Fibroblast of lung (primary cell): ENCODE measurements around the gene CPSF4L. TPM values are rescaled to one million over a fixed set of nuclear protein-coding genes. Genes with fewer than 3 reads are reported as not detected.
A peak's percentile ranks its signal among the peaks of the same experiment; 100 is the strongest.
"Not testable (repeated sequence)": the region's sequence is repeated elsewhere in the genome, so short reads cannot be mapped to it uniquely, and the experiment has no call there.

Experiments used
- DNase-seq, 2 donors: peaks; one replicate each; pipeline versions ENCODE4 v3.0.0 to v3.0.0-alpha.2; 2010; ENCODE audit warnings: low read depth in 2 of 2
- H2AFZ ChIP-seq: 2 replicates; pipeline ENCODE4 v1.5.1; 2012; ENCODE audit warnings: low read length, control low read depth, inconsistent platforms
- H3K27ac ChIP-seq: 2 replicates; pipeline ENCODE4 v1.5.1; 2011; ENCODE audit warnings: low read length, control low read depth; ENCODE audit not compliant: insufficient read depth
- H3K27me3 ChIP-seq: 2 replicates; pipeline ENCODE4 v1.5.1; 2011; ENCODE audit warnings: mild to moderate bottlenecking, low read length; ENCODE audit not compliant: control insufficient read depth, insufficient read depth
- H3K36me3 ChIP-seq: 2 replicates; pipeline ENCODE4 v1.5.1; 2011; ENCODE audit warnings: low read length; ENCODE audit not compliant: control insufficient read depth, insufficient read depth
- H3K4me1 ChIP-seq: 2 replicates; pipeline ENCODE4 v1.5.1; 2011; ENCODE audit warnings: low read length; ENCODE audit not compliant: control insufficient read depth, insufficient read depth; ENCODE audit errors: extremely low read depth
- H3K4me2 ChIP-seq: 2 replicates; pipeline ENCODE4 v1.5.1; 2011; ENCODE audit warnings: low read length, control low read depth; ENCODE audit not compliant: insufficient read depth; ENCODE audit errors: extremely low read depth
- H3K4me3 ChIP-seq, 4 experiments: fragments of 200-600 bp in 1 of 4; sonication (generic) in 1 of 4; replicated peaks in 1 of 4; 2 replicates each; pipeline ENCODE4 v1.5.1; 2011 to 2016; ENCODE audit warnings: low read length in 4 of 4, low read depth in 3 of 4, mild to moderate bottlenecking in 3 of 4, control low read depth in 2 of 4, inconsistent platforms in 1 of 4, mixed read lengths in 1 of 4; ENCODE audit not compliant: insufficient read depth in 1 of 4; ENCODE audit errors: control extremely low read depth in 1 of 4
- H3K79me2 ChIP-seq: 2 replicates; pipeline ENCODE4 v1.5.1; 2012; ENCODE audit warnings: mild to moderate bottlenecking, low read length, inconsistent platforms; ENCODE audit not compliant: control insufficient read depth, insufficient read depth
- H3K9ac ChIP-seq: 2 replicates; pipeline ENCODE4 v1.5.1; 2011; ENCODE audit warnings: mild to moderate bottlenecking, low read length, control low read depth; ENCODE audit not compliant: insufficient read depth
- H3K9me3 ChIP-seq: 2 replicates; pipeline ENCODE4 v1.5.1; 2012; ENCODE audit warnings: low read depth, low read length; ENCODE audit not compliant: control insufficient read depth, insufficient read depth
- H4K20me1 ChIP-seq: 2 replicates; pipeline ENCODE4 v1.5.1; 2011; ENCODE audit warnings: low read length; ENCODE audit not compliant: control insufficient read depth, insufficient read depth; ENCODE audit errors: extremely low read depth
- EZH2 ChIP-seq: IDR thresholded peaks from 2 replicates; pipeline ENCODE4 v1.5.1; 2012; ENCODE audit warnings: low read length, control low read depth, mild to moderate bottlenecking; ENCODE audit errors: missing control alignments
- polyA minus RNA-seq: library from RNA; depleted of rRNA, polyadenylated mRNA; stranded (reverse); fragments of >200 nt; gene quantifications from 2 replicates; pipeline ENCODE4 v1.2.3, GENCODE V29; 2011; ENCODE audit warnings: low replicate concordance
- polyA plus RNA-seq, 2 donors: library from polyadenylated mRNA; depleted of rRNA in 1 of 2; stranded (reverse) in 1 of 2; unstranded in 1 of 2; fragments of >200 nt; gene quantifications; 2 replicates each; pipeline ENCODE4 v1.2.1, GENCODE V29; 2011 to 2012; ENCODE audit warnings: missing spikeins in 1 of 2
- total RNA-seq: library from RNA; depleted of rRNA; stranded (reverse); fragments of >200 nt; gene quantifications from 2 replicates; pipeline ENCODE4 v1.2.1, GENCODE V29; 2014
- TF ChIP-seq, protein P1 (sequence below), 2 donors: IDR thresholded peaks in 1 of 2; conservative IDR thresholded peaks in 1 of 2; 1 replicate in 1 of 2; 2 replicates in 1 of 2; pipeline ENCODE4 v1.5.1; 2011 to 2012; ENCODE audit warnings: low read length in 2 of 2, control low read depth in 1 of 2, inconsistent platforms in 1 of 2, low read depth in 1 of 2, mild to moderate bottlenecking in 1 of 2

The CPSF4L gene, protein sequence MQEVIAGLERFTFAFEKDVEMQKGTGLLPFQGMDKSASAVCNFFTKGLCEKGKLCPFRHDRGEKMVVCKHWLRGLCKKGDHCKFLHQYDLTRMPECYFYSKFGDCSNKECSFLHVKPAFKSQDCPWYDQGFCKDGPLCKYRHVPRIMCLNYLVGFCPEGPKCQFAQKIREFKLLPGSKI
- total RNA-seq (0.26 TPM in 1 of 2 replicates, not detected in the other), polyA plus RNA-seq (not detected in 2 replicates), polyA minus RNA-seq (not detected in 2 replicates)
- polyA plus RNA-seq (2012): not detected in 2 replicates

DNA sequence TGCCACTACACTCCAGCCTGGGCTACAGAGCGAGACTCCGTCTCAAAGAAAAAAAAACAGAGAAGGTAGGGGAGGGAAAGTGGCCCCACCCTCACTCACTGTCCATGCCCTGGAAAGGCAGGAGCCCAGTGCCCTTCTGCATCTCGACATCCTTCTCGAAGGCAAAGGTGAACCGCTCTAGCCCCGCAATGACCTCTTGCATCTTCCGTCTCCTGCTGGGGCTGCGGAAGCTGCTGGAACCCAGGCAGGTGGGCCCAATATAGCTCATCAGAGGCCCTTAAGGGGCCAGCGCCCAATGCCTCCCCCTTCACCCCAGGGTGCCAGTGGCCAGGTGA is at the start of gene CPSF4L:
CPSF4L (minus strand) TSS at position 264 of the 335 bp plus-strand sequence; CDS start at position 202, 62 bp downstream.
- no peak within 1 kb of the TSS for H2AFZ ChIP-seq
- no peak within 1 kb of the TSS for H3K4me2 ChIP-seq
- no peak for DNase-seq
- no peak within 1 kb of the TSS for H3K4me3 ChIP-seq
- no peak within 1 kb of the TSS for H3K9ac ChIP-seq
- no peaks in the 10 kb centered on the region for H3K27me3 ChIP-seq
- no peaks in the 10 kb centered on the region for H3K9me3 ChIP-seq
- no peaks in the 10 kb centered on the region for H3K4me1 ChIP-seq
- H3K27ac ChIP-seq: no peak within 1 kb of the TSS
- TF ChIP-seq, protein P1, sequence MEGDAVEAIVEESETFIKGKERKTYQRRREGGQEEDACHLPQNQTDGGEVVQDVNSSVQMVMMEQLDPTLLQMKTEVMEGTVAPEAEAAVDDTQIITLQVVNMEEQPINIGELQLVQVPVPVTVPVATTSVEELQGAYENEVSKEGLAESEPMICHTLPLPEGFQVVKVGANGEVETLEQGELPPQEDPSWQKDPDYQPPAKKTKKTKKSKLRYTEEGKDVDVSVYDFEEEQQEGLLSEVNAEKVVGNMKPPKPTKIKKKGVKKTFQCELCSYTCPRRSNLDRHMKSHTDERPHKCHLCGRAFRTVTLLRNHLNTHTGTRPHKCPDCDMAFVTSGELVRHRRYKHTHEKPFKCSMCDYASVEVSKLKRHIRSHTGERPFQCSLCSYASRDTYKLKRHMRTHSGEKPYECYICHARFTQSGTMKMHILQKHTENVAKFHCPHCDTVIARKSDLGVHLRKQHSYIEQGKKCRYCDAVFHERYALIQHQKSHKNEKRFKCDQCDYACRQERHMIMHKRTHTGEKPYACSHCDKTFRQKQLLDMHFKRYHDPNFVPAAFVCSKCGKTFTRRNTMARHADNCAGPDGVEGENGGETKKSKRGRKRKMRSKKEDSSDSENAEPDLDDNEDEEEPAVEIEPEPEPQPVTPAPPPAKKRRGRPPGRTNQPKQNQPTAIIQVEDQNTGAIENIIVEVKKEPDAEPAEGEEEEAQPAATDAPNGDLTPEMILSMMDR (conservative IDR thresholded peaks at IDR 0.05 in 1 of 2, IDR thresholded peaks at IDR 0.05 in 1 of 2; ENCODE audit: low read depth in 1 of 2, low read length in 2 of 2): no peak
- TF ChIP-seq EZH2: no peak
- H3K36me3 ChIP-seq: no peaks in the 10 kb centered on the region
- no peaks in the 10 kb centered on the region for H4K20me1 ChIP-seq
- no peaks in the 10 kb centered on the region for H3K79me2 ChIP-seq

DNA sequence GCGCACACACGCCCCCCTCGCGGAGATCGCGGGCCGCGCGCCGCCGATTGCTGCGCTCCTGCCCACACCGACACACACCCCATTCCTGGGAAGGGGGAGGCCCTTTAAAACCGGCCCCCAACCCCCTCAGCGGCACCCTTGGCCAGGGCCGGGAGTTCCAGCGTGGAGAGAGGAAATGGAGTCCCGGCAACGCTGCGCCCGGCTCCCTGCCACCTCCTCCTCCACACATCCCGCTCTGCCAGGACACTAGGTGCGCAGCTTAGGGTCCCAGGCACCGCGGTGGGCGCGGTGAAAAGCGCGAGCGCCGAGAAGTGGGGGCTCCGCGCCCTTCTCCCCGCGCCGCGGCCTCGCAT is 49.7 kb upstream of the CPSF4L start:
- Histone ChIP-seq H3K79me2 (peaks cover 45% of the 10 kb centered on the region), H3K27ac (peak overlapping the region; percentile 96), H3K36me3 (no peaks in the 10 kb centered on the region), H3K27me3 (no peaks in the 10 kb centered on the region), H3K9ac (peak overlapping the region; percentile 88), H2AFZ (peak overlapping the region; percentile 55), H3K4me1 (peaks cover 24% of the 10 kb centered on the region), H3K4me3 (peak overlapping the region; percentile 78 to 100 (median 93)), H3K9me3 (no peaks in the 10 kb centered on the region), H4K20me1 (no peaks in the 10 kb centered on the region), H3K4me2 (peak overlapping the region; percentile 66)
- TF ChIP-seq EZH2: no peak
- TF ChIP-seq, protein P1 (conservative IDR thresholded peaks at IDR 0.05 in 1 of 2, IDR thresholded peaks at IDR 0.05 in 1 of 2; ENCODE audit: low read depth in 1 of 2, low read length in 2 of 2): no peak
- DNase-seq: no peak

DNA sequence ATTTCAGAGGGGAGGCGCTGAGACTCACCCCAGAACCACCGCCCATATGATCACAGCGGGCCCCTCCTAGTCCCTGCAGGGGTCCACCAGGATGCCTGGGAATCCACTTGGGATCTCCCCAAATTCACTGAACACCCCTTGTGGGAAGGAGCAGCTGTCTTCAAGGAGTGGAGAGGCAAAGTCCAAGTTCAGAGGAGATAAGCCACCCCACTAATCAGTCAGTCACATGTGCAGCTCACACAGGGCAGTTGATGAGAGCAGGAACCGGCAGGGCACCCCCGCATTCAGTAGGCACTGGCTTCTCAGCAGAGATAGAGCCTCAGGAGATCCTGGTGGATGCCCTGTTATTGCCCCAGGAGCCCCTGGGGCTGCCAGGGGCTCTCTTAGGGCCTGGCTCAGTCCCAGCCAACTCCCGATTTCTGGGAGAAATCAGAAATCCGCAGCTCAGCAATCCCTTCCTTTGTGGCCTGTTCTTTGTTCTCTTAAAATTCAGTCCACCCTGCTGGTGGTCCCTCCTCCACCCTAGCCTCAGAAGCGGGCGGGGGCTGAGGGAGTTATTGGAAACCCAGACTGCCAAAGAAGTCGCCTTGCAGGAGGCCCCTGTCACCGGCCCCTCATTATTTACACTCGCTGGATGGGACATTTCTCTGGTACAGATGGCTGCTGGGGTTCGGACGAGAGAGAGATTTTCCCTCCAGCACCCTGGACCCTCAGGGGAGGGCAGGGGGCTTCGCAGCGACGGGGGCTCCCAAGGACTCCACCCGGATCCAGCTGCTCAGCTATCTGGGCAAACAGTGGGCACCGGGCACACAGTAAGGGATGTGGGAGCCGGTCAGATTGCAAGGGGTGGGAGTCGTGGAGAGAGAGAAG is 48.3 kb upstream of the CPSF4L start:
- H3K36me3 ChIP-seq: no peaks in the 10 kb centered on the region
- peak overlapping the region; percentile 92 for H3K4me2 ChIP-seq
- TF ChIP-seq, protein P1 (conservative IDR thresholded peaks at IDR 0.05 in 1 of 2, IDR thresholded peaks at IDR 0.05 in 1 of 2; ENCODE audit: low read depth in 1 of 2, low read length in 2 of 2): no peak
- TF ChIP-seq EZH2: no peak
- H3K79me2 ChIP-seq: peaks cover 57% of the 10 kb centered on the region
- no peak overlapping the region for H2AFZ ChIP-seq
- H3K9me3 ChIP-seq: no peaks in the 10 kb centered on the region
- peak overlapping the region; percentile 88 for H3K9ac ChIP-seq
- DNase-seq: no peak
- H3K4me1 ChIP-seq: peaks cover 35% of the 10 kb centered on the region
- H3K27ac ChIP-seq: peak overlapping the region; percentile 96
- H3K4me3 ChIP-seq: peak overlapping the region; percentile 88 to 100 (median 94)
- H3K27me3 ChIP-seq: no peaks in the 10 kb centered on the region
- H4K20me1 ChIP-seq: no peaks in the 10 kb centered on the region

DNA sequence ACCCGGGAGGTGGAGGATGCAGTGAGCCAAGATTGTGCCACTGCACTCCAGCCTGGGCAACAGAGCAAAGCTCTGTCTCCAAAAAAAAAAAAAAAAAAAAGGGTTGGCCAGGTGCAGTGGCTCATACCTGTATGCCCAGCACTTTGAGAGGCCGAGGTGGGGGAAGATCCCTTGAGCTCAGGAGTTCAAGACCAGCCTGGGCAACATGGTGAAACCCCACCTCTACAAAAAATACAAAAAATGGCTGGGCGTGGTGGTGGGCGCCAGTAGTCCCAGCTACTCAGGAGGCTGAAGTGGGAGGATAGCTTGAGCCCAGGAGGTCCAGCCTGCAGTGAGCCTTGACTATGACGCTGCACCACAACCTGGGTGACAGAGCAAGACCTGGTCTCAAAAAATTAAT is 47.3 kb upstream of the CPSF4L start:
- not testable (repeated sequence) for H3K9ac ChIP-seq, H3K27me3 ChIP-seq, H3K4me2 ChIP-seq, H4K20me1 ChIP-seq, H3K36me3 ChIP-seq, H2AFZ ChIP-seq, DNase-seq, H3K9me3 ChIP-seq
- H3K4me3 ChIP-seq: peak overlapping the region in 2 of 4 experiments; percentile 90 to 100
- peaks cover 67% of the 10 kb centered on the region for H3K79me2 ChIP-seq
- H3K27ac ChIP-seq: peak overlapping the region; percentile 29
- H3K4me1 ChIP-seq: peaks cover 44% of the 10 kb centered on the region
